HG03196 (cell line): ENCODE data around the gene MYO9A.

Experiments
- ATAC-seq: cut with Tn5 transposase; IDR thresholded peaks from one replicate; pipeline ENCODE4 v1.9.1; 2021; ENCODE audit not compliant: unreplicated experiment

The MYO9A gene

GRCh38 chr15:71970435-71970834, 147.5 kb downstream of the MYO9A start:
- ATAC-seq, result no peak

- no peak for ATAC-seq
These were observed 155.4 kb downstream of the MYO9A start for GRCh38 chr15:71962537-71962936.

- ATAC-seq, result no peak
These were observed 160.9 kb downstream of the MYO9A start for GRCh38 chr15:71957026-71957425.

- no peak for ATAC-seq
These were observed 166.8 kb downstream of the MYO9A start for GRCh38 chr15:71951134-71951533.

GRCh38 chr15:71945012-71945411, 172.9 kb downstream of the MYO9A start:
- ATAC-seq, result no peak

- ATAC-seq, result no peak
These were observed 174.1 kb downstream of the MYO9A start for GRCh38 chr15:71943806-71944205.

GRCh38 chr15:71939981-71940588, 177.9 kb downstream of the MYO9A start:
- ATAC-seq, result no peak

- ATAC-seq, result no peak
These were observed 180.2 kb downstream of the MYO9A start for GRCh38 chr15:71937650-71938311.

- ATAC-seq, result no peak
These were observed 183.5 kb downstream of the MYO9A start for GRCh38 chr15:71934446-71934845.

- no peak for ATAC-seq
These were observed 185.3 kb downstream of the MYO9A start for GRCh38 chr15:71932689-71933088.

GRCh38 chr15:71931261-71931660, 186.7 kb downstream of the MYO9A start:
- no peak for ATAC-seq

GRCh38 chr15:71925145-71925544, 192.8 kb downstream of the MYO9A start:
- ATAC-seq, result no peak

GRCh38 chr15:71921191-71921590, 196.8 kb downstream of the MYO9A start:
- ATAC-seq, result no peak

- ATAC-seq, result no peak
These were observed 197.4 kb downstream of the MYO9A start for GRCh38 chr15:71920573-71920972.

GRCh38 chr15:71916834-71917233, 201.1 kb downstream of the MYO9A start:
- ATAC-seq, result no peak

GRCh38 chr15:71914092-71914491, 203.9 kb downstream of the MYO9A start:
- no peak for ATAC-seq

- no peak for ATAC-seq
These were observed 218.3 kb downstream of the MYO9A start for GRCh38 chr15:71899674-71900073.

GRCh38 chr15:71893691-71894090, 224.3 kb downstream of the MYO9A start:
- ATAC-seq, result no peak

- ATAC-seq, result no peak
These were observed 225.6 kb downstream of the MYO9A start for GRCh38 chr15:71892335-71892734.

GRCh38 chr15:71891026-71891425, 226.9 kb downstream of the MYO9A start:
- ATAC-seq, result no peak

GRCh38 chr15:71889947-71890346, 228.0 kb downstream of the MYO9A start:
- no peak for ATAC-seq

- ATAC-seq, result no peak
These were observed 228.6 kb downstream of the MYO9A start for GRCh38 chr15:71889385-71889784.

GRCh38 chr15:71888797-71889196, 229.2 kb downstream of the MYO9A start:
- ATAC-seq, result no peak
